Measurements from ENCODE around the gene B3GALT4. TPM values are rescaled to one million over a fixed set of nuclear protein-coding genes. Genes with fewer than 3 reads are reported as not detected.
A peak's percentile ranks its signal among the peaks of the same experiment; 100 is the strongest.

B3GALT4 gene
- total RNA-seq, 1 experiment from 2014 or later: 7.9 TPM

DNA sequence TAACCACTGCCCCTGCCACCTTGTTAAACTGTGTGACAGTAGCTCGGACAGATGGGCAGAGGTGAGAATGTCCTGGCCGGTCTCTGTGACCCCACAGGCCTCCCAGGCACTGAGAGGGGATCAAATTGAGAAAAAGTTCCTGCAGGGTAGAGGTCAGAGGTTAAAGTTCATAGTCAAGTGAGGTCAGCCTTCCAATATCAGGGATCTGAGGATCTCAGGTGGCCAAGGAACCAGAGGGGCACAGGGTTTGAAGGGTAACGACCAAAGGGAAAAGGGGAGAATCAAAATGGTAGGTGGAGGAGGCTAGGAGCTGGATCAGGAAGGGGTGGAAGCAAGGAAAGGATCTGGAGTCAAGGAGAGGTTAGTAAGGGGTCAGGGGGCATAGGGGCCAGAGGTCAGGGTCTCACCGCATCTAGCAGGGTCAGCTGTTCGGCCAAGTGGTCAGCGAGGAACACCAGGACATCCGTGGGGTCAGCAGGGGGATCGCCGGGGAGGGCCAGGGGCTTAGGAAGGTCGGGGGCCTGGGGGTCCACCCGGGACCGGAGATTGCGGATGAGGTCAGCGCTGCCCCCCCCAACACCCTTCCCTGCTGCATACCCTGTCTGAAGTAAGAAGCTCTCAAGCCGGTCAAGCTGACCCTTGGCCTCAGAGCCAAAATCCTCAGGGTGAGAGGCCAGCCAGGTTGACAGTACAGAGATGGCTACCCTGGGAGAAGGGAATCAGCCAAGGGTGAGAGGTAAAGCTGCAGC is 18.9 kb downstream of the B3GALT4 start:
- Histone ChIP-seq H3K36me3 (ENCODE audit: low read depth, low read length) (peaks cover 16% of the 10 kb centered on the region; the same call in 1 of the 2 replicates), H4K20me1 (ENCODE audit: low read length) (no peaks in the 10 kb centered on the region), H3K79me2 (ENCODE audit: low read length) (peaks cover 21% of the 10 kb centered on the region), H3K9ac (ENCODE audit: low read length) (no peak overlapping the region), H3K27ac (ENCODE audit: low read length) (no peak overlapping the region), H3F3A (ENCODE audit: low read length, unreplicated experiment) (peaks cover 3% of the 10 kb centered on the region), H3K4me3 (ENCODE audit: low read length) (no peak overlapping the region), H3K9me3 (ENCODE audit: low read length) (no peaks in the 10 kb centered on the region), H2AFZ (ENCODE audit: low read length) (no peak overlapping the region), H3K9me2 (replicated peaks; ENCODE audit: low read length) (no peaks in the 10 kb centered on the region), H3K4me2 (ENCODE audit: low read length) (no peak overlapping the region), H3K27me3 (ENCODE audit: low read length) (no peaks in the 10 kb centered on the region), H3K4me1 (ENCODE audit: insufficient read depth, low read length) (peaks cover 10% of the 10 kb centered on the region)
- ChIA-PET POLR2A (ENCODE audit: unreplicated experiment) (no interaction called here), CTCF (no interaction called here)
- intact Hi-C loops (cut with micrococcal nuclease): loop anchor here (5.0 kb wide), 1 partner anchor 112 kb away; no protein-coding TSS in a partner anchor
- DNase-seq (no peak), ATAC-seq (no peak)
- TF ChIP-seq EZH2 (IDR thresholded peaks at IDR 0.05; ENCODE audit: low read length, unreplicated experiment) (no peak), EZH2phosphoT487 (IDR thresholded peaks at IDR 0.05; ENCODE audit: borderline replicate concordance, low read length) (no peak)
- TF ChIP-seq, protein P1, sequence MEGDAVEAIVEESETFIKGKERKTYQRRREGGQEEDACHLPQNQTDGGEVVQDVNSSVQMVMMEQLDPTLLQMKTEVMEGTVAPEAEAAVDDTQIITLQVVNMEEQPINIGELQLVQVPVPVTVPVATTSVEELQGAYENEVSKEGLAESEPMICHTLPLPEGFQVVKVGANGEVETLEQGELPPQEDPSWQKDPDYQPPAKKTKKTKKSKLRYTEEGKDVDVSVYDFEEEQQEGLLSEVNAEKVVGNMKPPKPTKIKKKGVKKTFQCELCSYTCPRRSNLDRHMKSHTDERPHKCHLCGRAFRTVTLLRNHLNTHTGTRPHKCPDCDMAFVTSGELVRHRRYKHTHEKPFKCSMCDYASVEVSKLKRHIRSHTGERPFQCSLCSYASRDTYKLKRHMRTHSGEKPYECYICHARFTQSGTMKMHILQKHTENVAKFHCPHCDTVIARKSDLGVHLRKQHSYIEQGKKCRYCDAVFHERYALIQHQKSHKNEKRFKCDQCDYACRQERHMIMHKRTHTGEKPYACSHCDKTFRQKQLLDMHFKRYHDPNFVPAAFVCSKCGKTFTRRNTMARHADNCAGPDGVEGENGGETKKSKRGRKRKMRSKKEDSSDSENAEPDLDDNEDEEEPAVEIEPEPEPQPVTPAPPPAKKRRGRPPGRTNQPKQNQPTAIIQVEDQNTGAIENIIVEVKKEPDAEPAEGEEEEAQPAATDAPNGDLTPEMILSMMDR (conservative IDR thresholded peaks at IDR 0.05; ENCODE audit: low read depth, low read length): no peak
- BruUV-seq (replicated peaks): no TSS peak

DNA sequence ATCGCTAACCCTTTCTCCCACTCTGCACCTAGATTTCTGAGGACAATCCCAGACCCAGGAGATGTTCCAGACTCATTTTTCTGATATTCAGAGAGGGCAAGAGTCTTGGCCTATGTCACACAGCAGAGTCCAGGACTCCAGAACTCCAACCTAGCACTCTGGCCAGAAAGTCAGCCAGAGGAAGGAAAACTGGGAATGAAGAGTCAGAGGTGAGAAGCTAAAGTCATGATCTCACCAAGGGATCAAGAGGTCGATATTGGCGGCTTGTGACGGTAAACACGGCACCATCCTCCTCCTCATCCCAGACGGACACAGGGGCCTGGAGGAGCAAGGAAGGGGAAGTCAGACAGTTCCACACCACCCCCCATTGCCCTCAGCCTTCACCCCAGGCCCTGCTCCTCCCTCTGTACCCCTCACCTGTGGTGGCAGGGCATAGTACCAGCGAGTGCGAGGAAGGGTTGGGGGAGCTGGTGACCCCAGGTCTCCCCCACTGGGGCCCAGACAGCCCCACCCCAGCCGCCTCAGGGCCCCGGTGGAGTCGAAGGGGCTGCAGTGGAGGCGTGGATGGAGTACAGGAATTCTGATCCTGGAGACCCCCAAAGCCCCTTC is 20.0 kb downstream of the B3GALT4 start:
- H3K4me3 ChIP-seq (ENCODE audit: low read length): peak overlapping the region; percentile 78
- CTCF ChIA-PET: no interaction called here
- peak overlapping the region; percentile 92 for H3K27ac ChIP-seq (ENCODE audit: low read length)
- peaks cover 15% of the 10 kb centered on the region for H3K4me1 ChIP-seq (ENCODE audit: insufficient read depth, low read length)
- peaks cover 3% of the 10 kb centered on the region for H3F3A ChIP-seq (ENCODE audit: low read length, unreplicated experiment)
- ATAC-seq: no peak
- H3K9ac ChIP-seq (ENCODE audit: low read length): peak overlapping the region; percentile 80
- H3K27me3 ChIP-seq (ENCODE audit: low read length): no peaks in the 10 kb centered on the region
- BruUV-seq (replicated peaks): no TSS peak
- H4K20me1 ChIP-seq (ENCODE audit: low read length): no peaks in the 10 kb centered on the region
- no peak for DNase-seq
- peaks cover 6% of the 10 kb centered on the region; the same call in 1 of the 2 replicates for H3K36me3 ChIP-seq (ENCODE audit: low read depth, low read length)
- no peaks in the 10 kb centered on the region for H3K9me2 ChIP-seq (replicated peaks; ENCODE audit: low read length)
- TF ChIP-seq EZH2 (IDR thresholded peaks at IDR 0.05; ENCODE audit: low read length, unreplicated experiment) (no peak), EZH2phosphoT487 (IDR thresholded peaks at IDR 0.05; ENCODE audit: borderline replicate concordance, low read length) (no peak)
- TF ChIP-seq, protein P1 (conservative IDR thresholded peaks at IDR 0.05; ENCODE audit: low read depth, low read length): no peak
- H3K79me2 ChIP-seq (ENCODE audit: low read length): peaks cover 21% of the 10 kb centered on the region
- intact Hi-C loops (cut with micrococcal nuclease): loop anchor here (5.0 kb wide), 1 partner anchor 110 kb away; no protein-coding TSS in a partner anchor
- H2AFZ ChIP-seq (ENCODE audit: low read length): peak overlapping the region; percentile 88; the same call in 1 of the 2 replicates
- H3K4me2 ChIP-seq (ENCODE audit: low read length): peak overlapping the region; percentile 100
- POLR2A ChIA-PET (ENCODE audit: unreplicated experiment): interaction anchor here (0.6 kb wide), 1 partner anchor 1207 kb away, joined by 3 read pairs; no protein-coding TSS in a partner anchor
- no peaks in the 10 kb centered on the region for H3K9me3 ChIP-seq (ENCODE audit: low read length)

Measured in PC-3 (cell line).